A549 (cell line): ENCODE measurements around the gene PLEKHA5.

Experiments
- PHF8 ChIP-seq: fragments of 200-600 bp; sonication (generic); IDR thresholded peaks from 2 replicates; pipeline ENCODE4 v1.6.1; 2016; ENCODE audit warnings: low read depth, mild to moderate bottlenecking, antibody characterized with exemption, moderate library complexity, borderline replicate concordance
- SREBF2 ChIP-seq: fragments of 450-650 bp; IDR thresholded peaks from 2 replicates; pipeline ENCODE4 v1.6.1; 2014; ENCODE audit warnings: mild to moderate bottlenecking, moderate library complexity
- TF ChIP-seq, protein P1 (sequence below): fragments of >200 bp; sonication (Bioruptor Twin); formaldehyde crosslinking; IDR thresholded peaks from 3 replicates; pipeline ENCODE4 v1.5.1; 2016

DNA sequence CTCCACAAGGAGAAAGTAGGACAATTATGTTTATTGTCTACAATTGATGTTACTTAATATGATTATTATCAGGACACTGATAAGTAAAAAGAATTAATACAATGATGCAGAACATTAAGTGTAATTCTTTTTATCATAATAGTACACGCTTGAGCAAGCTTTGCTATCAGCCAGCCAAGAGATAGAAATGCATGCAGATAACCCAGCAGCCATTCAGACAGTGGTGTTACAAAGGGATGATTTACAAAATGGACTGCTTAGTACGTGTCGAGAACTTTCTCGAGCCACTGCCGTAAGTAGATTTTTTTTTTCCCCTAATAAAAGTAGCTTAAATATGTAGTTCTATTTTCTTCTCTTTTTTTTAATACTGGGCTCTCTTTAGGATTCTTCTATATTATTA is 192.8 kb downstream of the PLEKHA5 start:
- TF ChIP-seq, protein P1, sequence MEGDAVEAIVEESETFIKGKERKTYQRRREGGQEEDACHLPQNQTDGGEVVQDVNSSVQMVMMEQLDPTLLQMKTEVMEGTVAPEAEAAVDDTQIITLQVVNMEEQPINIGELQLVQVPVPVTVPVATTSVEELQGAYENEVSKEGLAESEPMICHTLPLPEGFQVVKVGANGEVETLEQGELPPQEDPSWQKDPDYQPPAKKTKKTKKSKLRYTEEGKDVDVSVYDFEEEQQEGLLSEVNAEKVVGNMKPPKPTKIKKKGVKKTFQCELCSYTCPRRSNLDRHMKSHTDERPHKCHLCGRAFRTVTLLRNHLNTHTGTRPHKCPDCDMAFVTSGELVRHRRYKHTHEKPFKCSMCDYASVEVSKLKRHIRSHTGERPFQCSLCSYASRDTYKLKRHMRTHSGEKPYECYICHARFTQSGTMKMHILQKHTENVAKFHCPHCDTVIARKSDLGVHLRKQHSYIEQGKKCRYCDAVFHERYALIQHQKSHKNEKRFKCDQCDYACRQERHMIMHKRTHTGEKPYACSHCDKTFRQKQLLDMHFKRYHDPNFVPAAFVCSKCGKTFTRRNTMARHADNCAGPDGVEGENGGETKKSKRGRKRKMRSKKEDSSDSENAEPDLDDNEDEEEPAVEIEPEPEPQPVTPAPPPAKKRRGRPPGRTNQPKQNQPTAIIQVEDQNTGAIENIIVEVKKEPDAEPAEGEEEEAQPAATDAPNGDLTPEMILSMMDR, result no peak
- TF ChIP-seq SREBF2 (no peak), PHF8 (no peak)
